ENCODE measurements around the gene ZSWIM6.

ZSWIM6 gene

DNA sequence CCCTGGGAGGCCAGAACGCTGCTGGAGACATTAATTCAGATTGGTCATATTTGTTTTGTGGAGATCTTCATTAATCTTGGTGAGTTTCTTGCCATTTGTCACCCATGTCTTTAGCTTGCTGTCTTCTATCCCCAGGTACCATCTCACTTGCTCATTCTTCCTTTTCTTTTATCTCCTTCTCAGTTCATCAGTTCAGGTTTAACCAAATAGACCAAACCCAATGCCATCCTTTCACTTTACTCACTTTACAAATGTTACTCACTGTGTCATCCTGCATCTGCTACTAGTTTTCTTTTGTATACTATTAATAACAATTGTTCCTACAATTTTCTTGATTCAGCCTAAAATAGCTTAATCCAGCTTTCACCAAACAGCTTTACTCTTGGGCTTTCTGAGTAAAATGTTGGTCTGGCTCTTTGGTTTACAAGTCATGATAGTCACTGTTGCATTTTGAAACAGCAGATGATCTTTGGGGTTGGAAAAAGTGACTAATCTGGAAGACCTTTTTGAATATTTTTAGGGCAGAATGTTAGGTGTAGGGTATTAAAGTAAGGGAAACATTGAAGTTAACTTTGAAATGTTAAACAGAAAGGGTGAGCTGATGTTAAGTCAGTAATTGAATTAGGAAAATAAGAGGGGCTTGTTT lies 246.9 kb downstream of the ZSWIM6 start:
- TF ChIP-seq, protein P1, sequence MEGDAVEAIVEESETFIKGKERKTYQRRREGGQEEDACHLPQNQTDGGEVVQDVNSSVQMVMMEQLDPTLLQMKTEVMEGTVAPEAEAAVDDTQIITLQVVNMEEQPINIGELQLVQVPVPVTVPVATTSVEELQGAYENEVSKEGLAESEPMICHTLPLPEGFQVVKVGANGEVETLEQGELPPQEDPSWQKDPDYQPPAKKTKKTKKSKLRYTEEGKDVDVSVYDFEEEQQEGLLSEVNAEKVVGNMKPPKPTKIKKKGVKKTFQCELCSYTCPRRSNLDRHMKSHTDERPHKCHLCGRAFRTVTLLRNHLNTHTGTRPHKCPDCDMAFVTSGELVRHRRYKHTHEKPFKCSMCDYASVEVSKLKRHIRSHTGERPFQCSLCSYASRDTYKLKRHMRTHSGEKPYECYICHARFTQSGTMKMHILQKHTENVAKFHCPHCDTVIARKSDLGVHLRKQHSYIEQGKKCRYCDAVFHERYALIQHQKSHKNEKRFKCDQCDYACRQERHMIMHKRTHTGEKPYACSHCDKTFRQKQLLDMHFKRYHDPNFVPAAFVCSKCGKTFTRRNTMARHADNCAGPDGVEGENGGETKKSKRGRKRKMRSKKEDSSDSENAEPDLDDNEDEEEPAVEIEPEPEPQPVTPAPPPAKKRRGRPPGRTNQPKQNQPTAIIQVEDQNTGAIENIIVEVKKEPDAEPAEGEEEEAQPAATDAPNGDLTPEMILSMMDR (IDR thresholded peaks at IDR 0.05; ENCODE audit: insufficient read depth, low read length, poor library complexity, severe bottlenecking) = no peak
- Histone ChIP-seq H3K4me3 (replicated peaks; ENCODE audit: low read depth, low read length) (no peak overlapping the region), H3K36me3 (ENCODE audit: control insufficient read depth, insufficient read depth, low read length) (no peaks in the 10 kb centered on the region), H3K27me3 (replicated peaks; ENCODE audit: control insufficient read depth, insufficient read depth, low read length) (no peaks in the 10 kb centered on the region; the same call in none of the 2 replicates)
- DNase-seq (ENCODE audit: extremely low read depth, insufficient read length) = no peak

DNA sequence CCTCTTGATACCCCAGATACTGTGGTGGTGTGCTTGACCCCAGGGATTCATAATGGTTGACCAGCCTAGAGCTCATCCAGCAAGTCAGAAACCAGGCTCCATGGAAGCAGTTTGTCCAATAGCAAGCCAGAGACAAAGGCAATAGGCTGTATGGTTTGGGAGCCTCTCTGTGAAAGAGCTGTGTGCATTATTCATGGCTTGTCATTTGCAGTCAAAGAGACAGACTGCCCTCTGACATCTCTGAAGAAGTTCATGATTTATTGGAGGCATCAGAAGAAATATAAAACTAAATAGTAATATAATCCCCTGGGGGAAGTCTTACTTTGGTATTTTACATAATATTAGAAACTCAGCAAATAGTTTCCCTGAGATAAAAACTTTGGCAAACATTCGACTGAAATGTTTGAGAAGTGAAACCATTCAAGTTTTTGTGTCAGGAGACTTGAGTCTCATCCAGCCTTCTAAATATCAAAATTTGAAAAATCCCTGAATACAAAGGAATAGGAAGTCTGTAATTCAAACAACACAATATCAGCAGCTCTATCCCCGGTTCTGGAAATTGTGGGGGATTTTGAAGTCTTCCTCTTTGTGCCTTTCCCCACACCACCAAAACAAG lies 250.3 kb downstream of the ZSWIM6 start:
- DNase-seq (ENCODE audit: extremely low read depth, insufficient read length) = no peak
- no peaks in the 10 kb centered on the region; the same call in none of the 2 replicates for H3K27me3 ChIP-seq (replicated peaks; ENCODE audit: control insufficient read depth, insufficient read depth, low read length)
- no peaks in the 10 kb centered on the region for H3K36me3 ChIP-seq (ENCODE audit: control insufficient read depth, insufficient read depth, low read length)
- TF ChIP-seq, protein P1 (IDR thresholded peaks at IDR 0.05; ENCODE audit: insufficient read depth, low read length, poor library complexity, severe bottlenecking) = no peak
- no peak overlapping the region for H3K4me3 ChIP-seq (replicated peaks; ENCODE audit: low read depth, low read length)

DNA sequence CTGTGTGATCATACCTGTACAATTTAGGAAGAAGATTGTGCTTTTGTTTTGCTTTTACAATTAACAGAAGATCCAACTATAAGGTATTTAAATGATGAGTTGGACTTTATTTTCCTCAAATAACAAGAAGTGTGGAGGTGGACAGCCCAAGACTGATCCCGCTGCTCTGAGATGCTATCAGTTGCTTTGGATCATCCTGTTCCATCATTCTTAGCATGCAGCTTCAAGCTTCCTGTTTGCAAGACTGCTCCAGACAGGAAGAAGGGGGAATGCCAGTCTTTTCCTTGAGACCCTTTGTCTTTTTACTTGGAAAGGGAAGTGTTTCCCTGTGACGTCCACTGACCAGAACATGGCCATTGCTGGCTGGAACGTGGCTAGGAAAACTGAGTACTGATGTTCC lies 250.8 kb downstream of the ZSWIM6 start:
- no peak overlapping the region for H3K4me3 ChIP-seq (replicated peaks; ENCODE audit: low read depth, low read length)
- TF ChIP-seq, protein P1 (IDR thresholded peaks at IDR 0.05; ENCODE audit: insufficient read depth, low read length, poor library complexity, severe bottlenecking) = no peak
- DNase-seq (ENCODE audit: extremely low read depth, insufficient read length) = no peak

DNA sequence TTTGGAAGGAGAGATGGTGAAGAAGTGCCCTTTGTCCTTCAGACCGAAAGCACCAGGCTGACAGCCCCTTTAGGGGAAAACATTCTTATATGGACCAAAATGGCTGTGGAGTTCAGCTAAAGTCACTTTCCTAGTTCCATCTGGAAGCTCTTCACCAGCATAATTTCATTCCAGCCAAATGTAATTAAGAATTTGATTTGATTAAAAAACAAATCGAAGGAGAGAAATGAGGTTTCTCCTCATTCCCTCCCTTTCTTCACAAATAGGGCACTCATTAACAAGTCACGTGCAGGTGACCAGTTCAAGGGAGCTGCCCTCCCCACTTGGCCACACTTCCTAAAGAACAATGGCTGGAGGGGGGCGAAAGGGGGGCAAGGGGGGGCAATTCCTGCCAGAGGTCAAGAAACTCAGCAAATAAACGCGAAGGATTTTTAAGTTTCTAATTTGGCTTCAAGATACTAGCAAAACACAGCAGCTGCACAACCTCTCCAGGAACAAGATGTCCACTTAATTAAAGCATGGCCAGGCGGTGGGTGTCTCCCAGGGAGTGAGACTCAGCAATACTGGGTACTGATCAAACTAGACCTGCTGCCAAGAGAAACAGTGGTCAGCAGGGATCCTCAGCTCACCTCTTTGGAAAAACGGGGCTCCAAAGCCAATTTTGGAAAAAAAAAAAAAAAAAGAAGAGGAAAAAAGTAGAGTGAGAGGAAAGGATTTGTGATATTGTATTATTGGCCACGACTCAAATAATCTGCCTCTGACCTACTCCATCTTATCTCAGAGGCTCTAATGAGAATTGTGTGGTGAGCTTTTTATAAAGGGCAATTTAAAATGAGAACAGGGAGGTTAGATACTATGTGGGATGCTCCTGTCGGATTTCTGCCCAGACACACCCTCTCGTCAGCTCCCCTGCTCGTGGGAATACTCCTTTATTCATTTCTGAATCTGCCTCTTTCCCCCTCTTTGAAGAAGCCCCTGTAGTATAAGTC lies 254.3 kb downstream of the ZSWIM6 start:
- DNase-seq (ENCODE audit: extremely low read depth, insufficient read length) = no peak
- Histone ChIP-seq H3K4me3 (replicated peaks; ENCODE audit: low read depth, low read length) (no peak overlapping the region), H3K36me3 (ENCODE audit: control insufficient read depth, insufficient read depth, low read length) (no peaks in the 10 kb centered on the region), H3K27me3 (replicated peaks; ENCODE audit: control insufficient read depth, insufficient read depth, low read length) (no peaks in the 10 kb centered on the region)
- TF ChIP-seq, protein P1 (IDR thresholded peaks at IDR 0.05; ENCODE audit: insufficient read depth, low read length, poor library complexity, severe bottlenecking) = no peak

More for the DNA sequence above, 250.8 kb downstream of the ZSWIM6 start:
- Histone ChIP-seq H3K27me3 (replicated peaks; ENCODE audit: control insufficient read depth, insufficient read depth, low read length) (no peaks in the 10 kb centered on the region; the same call in none of the 2 replicates), H3K36me3 (ENCODE audit: control insufficient read depth, insufficient read depth, low read length) (no peaks in the 10 kb centered on the region)

DNA sequence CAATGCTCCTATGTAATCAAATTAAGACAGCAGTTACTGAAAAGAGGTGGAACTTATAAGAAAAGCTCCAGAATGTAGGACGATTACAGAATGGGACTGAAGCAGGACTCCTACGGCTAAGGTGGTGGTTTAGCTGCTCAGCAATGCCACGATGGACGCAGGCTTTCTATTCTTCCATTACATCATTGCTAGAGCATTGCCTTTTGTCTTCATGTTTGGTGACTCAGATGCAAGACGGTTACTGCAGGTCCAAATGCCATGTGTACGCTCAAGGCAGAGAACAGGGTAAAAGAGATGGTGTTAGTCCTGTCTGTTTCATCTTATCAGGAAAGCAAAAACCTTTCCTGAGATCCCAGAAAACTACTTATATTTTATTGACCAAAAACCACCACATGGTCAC lies 255.1 kb downstream of the ZSWIM6 start:
- H3K27me3 ChIP-seq (replicated peaks; ENCODE audit: control insufficient read depth, insufficient read depth, low read length) = no peaks in the 10 kb centered on the region
- no peak for DNase-seq (ENCODE audit: extremely low read depth, insufficient read length)
- no peak overlapping the region for H3K4me3 ChIP-seq (replicated peaks; ENCODE audit: low read depth, low read length)
- no peaks in the 10 kb centered on the region for H3K36me3 ChIP-seq (ENCODE audit: control insufficient read depth, insufficient read depth, low read length)
- TF ChIP-seq, protein P1 (IDR thresholded peaks at IDR 0.05; ENCODE audit: insufficient read depth, low read length, poor library complexity, severe bottlenecking) = no peak
